Fibroblast of gingiva (primary cell): ENCODE measurements around the gene SNTG2.
"Not testable (repeated sequence)": the region's sequence is repeated elsewhere in the genome, so short reads cannot be mapped to it uniquely, and the experiment has no call there.

Experiments
- DNase-seq: peaks from one replicate; pipeline ENCODE4 v3.0.0-alpha.2; 2011; ENCODE audit warnings: low read depth

Gene SNTG2

DNA sequence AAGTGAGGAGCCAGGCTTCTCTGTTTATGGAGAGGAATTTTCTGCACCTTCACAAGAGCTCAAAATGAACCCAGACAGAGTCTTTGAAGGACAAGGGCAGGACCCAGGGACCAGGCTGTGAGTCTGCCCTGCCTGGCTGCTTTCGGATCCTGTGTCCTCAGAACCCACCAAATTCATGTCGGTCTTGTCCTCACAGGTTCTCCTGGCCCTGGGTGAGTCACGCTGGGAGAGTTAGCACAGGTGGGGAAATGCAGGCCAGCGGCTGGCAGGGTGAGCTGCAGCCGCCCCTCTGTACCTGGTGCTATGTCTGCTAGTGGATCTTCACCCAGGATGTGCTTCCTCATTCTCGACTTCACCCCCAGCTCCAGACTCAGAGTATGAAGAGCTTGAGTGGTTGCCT lies 426.8 kb downstream of the SNTG2 start:
- DNase-seq: no peak

DNA sequence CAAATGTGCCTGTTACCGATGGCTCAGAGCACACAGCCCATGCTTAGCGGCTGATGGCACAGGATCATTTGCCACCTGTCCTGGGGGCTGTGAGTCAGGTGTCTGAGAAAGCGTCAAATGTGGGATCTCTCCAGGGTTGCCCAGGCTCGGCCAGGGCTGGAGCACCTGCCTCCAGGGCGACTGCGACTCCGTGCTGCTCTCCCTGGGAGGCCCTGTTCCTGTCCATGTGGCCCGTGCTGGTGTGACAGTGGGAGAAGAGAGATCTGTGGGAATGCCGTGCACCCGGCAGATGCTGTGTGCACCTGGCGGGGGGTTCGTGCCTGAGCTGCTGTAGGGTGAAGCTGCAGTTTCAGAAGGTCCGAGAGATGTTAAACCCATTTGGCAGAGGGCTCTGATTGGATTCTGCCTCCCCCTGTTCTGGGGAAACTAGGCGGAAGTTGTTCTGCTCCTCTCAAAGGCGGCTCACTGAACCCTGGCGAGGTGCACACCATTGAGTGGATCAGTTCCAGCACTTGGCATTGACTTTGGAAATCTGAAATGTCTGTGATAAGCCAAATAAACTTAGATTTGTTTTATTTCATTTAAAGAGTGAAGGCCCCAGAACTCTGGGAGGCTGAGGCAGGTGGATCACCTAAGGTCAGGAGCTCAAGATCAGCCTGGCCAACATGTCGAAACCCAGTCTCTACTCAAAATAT lies 428.0 kb downstream of the SNTG2 start:
- no peak for DNase-seq

DNA sequence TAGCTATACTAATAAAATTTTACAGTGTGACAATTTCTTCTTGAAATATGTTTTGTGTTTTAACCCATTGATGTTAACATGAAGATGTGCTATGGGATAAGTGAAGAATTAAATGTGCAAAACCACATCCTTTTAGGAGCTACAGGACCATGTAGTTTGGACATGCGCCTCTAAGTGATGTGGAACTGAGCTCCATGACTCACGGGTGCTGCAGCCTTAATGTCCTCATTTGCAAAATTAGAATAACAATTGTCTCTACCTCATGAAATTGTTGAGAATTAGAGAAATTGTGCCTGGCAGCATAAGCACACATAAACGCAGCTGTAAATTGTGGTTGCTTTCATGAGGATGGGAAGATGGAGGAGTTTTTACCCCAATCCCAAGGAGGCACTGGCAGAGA lies 431.0 kb downstream of the SNTG2 start:
- DNase-seq: no peak

DNA sequence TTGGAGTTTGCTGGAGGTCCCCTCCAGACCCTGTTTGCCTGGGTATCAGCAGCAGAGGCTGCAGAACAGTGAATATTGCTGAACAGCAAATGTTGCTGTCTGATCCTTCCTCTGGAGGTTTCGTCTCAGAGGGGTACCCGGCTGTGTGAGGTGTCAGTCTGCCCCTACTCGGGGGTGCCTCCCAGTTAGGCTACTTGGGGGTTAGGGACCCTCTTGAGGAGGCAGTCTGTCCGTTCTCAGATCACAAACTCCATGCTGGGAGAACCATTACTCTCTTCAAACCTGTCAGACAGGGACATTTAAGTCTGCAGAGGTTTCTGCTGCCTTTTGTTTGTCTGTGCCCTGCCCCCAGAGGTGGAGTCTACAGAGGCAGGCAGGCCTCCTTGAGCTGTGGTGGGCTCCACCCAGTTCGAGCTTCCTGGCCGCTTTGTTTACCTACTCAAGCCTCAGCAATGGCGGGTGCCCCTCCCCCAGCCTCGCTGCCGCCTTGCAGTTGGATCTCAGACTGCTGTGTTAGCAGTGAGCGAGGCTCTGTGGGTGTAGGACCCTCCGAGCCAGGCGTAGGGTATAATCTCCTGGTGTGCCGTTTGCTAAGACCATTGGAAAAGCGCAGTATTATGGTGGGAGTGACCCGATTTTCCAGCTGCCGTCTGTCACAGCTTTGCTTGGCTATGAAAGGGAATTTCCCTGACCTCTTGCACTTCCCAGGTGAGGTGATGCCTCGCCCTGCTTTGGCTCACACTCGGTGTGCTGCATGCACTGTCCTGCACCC lies 437.5 kb downstream of the SNTG2 start:
- DNase-seq: not testable (repeated sequence)

DNA sequence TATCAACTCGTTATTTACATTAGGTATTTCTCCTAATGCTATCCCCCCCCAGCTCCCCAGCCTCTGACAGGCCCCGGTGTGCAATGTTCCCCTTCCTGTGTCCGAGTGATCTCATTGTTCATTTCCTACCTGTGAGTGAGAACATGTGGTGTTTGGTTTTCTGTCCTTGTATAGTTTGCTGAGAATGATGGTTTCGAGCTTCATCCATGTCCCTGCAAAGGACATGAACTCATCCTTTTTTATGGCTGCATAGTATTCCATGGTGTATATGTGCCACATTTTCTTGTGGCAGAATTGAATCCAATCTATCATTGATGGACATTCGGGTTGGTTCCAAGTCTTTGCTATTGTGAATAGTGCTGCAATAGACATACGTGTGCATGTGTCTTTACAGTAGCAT lies 439.5 kb downstream of the SNTG2 start:
- not testable (repeated sequence) for DNase-seq

DNA sequence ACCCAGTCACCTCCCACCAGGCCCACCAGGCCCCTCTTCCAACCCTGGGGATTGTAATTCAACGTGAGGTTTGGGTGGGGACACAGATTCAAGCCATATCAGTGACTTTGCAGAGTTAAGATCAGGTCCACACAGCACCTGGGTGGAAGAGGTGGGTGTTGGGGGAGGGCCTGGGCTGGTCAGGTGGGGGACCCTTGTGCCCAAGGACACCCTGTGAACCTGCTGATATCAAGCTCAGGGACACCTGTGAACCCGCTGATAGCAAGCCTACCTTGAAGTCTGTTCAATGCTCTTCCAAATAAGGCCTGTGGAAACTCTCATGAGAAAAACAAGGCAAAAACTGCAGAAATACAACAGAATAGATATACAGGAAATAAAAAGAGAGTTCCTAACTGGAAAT lies 442.7 kb downstream of the SNTG2 start:
- no peak for DNase-seq

DNA sequence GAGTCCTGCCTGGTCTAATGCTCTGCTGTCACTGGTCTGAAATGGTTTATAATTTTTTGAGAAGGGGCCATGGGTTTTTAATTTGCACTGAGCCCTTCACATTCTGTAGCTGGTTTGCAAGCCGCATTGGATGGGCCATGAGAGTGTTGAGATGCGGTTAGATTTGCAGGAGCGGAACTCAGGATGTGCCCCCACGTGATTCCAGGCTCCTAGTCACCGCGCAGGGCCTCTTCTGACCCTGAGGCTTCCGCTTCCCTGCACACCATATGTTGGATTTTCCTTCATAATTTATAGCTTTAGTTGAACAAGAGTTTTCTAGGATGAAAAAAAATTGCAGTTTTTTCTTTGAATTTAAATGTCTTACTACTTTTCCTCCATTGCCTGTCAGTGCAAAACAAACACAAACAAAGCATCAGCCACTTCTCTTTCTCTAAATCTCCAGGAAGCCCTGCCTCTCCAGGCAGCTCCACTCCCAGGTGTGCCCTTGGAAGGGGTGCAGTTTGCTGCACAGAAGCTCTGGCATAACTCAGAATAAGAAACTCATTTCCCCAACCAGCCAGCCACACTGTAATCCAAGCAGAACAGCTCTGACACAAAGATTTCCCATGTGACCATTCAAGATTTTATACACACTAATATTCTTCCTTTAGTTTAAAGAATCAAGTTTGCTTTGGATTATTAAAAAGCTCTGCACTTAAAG lies 444.2 kb downstream of the SNTG2 start:
- DNase-seq: no peak

DNA sequence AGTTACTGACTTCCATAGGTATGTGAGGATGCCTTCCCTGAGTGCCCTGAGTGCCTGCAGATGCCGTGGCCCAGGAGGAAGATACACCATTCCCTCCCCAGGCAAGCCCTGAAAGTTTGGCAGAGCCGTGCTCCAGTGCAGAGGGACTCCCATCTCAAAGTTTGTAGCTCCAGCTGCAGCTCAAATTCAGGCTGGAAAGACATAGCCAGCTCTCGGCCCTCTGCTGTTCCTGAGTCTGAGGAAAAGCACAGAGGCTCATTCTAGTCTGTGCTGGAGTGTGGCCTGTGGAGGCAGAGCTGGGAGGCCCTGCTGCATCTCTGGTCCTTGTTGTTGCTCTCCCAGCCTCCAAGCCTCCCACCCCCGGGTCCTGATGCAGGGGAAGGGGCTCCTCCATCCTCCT lies 446.7 kb downstream of the SNTG2 start:
- no peak for DNase-seq

DNA sequence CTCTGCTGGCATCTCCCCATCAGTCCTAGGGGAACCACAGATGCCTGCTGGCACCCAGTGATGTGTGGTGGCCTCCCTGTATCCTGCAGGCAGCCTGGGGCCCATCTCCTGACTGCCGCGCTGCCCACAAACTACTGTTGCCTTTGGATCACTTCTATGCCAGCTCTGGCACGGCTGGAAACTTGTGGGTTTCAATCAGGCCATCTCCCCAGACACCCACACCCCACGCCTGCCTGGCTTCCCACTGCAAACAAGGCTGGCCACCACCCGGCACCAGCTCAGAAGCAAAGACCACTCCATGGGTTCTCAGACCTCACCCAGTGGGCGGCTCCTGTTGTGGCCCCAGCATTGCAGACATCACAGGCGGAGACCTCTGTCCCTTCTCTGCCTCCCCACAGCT lies 447.5 kb downstream of the SNTG2 start:
- no peak for DNase-seq

DNA sequence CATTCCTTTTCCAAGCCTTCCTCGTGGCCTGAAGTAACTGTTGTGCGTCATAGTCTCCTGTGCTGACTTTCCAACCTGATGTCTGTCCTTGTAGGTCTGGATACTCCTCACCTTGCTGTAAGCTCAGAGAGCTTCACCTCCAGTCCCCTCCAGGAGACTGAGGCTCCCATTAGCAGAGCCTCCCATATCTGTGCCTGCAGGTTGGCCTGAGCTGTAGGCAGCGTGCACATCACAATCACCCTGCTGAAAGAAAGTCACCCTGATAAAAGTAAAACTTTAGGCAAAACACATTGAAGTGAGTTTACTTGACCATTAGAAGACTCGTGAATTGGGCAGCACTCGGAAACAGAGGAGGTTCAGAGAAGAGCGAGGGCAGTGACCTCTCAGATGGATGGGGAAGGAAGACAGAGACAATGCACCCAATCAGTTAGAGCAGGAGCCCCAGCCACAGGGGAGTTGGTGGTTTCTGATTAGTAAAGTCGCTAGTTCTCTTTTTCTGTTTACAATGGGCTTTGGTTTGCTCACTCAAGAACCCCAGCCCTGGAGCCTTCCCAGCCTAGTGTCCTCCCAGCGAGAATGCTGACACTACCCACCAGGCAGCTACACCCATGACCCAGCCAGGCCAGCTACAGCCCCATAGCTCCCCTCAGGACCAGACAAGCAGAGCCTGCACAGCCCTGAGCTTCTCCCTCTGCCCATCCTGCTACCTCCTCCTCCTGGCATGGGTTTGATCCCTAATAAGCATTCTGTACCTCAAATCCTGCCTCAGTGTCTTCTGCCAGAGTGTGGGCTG lies 450.5 kb downstream of the SNTG2 start:
- no peak for DNase-seq

DNA sequence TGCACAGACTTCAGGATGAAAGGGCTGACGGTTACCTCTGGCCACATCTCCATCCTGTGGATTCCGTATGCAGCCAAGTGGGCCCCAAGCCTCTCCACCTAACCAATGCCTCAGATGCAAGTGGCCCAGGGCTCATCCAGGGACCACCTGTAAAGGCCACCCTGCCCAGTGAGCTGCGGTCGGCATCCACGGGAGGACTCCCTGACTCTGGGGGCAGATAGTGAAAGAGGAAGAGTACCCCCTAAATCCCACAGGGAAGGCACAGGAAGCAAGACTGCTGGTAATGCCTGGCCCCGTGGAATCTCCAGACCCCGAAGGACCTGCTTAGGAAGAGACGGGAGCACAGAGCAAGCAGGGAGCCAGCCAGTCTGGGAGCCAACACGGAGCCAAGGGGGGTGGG lies 451.4 kb downstream of the SNTG2 start:
- DNase-seq: no peak

DNA sequence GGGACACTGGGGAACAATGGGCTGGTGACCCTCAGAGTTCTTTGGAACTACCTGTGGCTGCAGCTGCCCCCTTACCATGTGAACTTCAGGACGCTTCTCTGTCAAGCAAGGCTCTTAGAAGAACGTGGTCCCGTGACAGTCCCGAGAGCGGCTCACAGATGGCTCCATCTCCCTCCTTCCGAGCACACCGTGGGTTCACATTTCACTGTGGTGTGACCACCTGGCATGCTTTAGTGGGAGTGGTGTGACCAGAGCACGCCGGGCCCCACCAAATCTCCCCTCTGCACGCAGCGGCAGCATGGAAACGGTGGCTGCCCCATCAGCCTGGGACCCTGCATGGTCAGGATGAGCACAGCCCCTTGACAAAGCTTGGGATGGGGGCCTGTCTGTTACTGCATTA lies 452.9 kb downstream of the SNTG2 start:
- DNase-seq: no peak

DNA sequence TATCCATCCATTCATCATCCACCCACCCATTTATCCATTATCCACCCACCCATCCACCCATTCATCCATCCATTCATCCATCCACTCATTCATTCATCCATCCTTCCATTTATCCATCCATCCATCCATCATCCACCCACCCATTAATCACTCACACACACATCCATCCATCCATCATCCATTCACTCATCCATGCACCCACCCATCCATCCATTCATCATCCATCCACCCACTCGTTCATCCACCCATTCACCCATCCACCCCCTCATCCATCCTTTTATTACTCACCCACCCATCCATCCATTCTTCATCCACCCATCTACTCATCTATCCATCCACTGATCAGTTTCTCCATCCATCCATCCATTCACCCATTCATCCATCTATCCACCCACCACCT lies 454.5 kb downstream of the SNTG2 start:
- no peak for DNase-seq

DNA sequence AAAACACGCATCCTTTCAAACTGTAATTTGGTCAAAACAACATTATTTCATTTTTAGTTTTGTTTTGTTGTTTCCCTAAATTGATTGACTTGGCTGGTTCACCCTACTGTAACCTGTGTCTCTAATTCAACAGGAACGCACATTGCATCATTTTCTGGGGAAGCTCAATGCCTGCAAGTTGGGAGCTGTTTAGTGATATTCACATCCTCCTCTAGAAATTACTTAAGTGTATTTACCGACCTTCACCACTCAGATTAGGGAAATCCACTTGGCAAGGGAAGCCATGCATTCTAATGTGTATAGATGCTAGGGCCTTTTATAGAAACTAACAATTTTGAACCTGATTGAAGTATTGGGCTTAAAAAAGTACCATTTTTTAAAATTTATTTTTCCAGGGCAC lies 455.3 kb downstream of the SNTG2 start:
- no peak for DNase-seq

DNA sequence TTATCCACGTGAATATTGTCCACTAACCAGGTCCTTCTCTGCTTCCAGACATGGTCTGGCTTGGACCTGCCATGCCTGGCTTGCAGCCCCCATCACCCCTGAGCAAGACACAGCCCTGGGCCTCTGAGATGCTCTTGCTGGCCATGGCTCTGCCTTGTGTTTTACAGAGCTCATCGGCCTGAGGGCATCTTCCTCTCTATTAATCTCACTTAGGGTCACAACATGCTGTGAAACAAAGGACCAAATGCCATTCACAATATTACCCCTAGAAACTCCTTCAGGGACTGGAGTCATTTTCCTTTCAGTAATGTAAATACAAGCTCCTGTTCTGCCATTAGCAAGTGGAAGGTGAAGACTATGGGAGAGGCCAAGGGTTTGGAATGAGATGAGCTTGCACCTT lies 455.8 kb downstream of the SNTG2 start:
- DNase-seq: no peak

DNA sequence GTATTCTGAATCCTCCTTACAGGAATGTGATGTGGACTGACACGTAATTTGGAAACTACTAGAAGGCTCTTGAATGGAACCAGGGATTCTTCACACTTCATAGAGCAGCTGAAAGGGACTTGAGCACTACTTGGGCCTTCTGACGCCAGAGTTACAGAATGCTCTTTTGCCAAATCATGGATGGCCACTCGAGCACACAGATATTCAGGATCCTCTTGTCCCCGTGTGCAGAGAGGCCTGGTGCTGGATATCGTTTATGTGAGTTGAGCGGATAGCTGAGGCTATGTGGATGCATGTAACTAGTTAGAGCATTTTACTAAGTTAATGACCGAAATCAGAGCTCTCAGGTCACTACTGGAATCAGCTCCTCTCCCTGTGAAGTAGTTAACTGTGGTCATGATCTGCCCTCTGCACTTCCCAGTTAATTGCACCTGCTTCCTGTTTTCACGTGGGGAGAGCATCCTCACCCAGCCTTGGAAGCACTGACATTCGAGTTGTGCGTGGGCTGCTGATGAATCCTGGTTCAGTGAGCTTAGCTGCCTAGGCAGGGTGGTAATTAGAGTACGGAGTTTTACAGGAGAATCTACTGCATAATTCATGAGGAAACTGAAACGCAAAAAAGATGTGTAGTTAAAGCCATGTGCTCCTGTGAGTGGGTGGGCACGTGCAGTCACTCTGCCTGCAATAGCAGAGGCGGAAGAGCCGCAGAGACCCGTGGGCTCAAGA lies 457.5 kb downstream of the SNTG2 start:
- no peak for DNase-seq

DNA sequence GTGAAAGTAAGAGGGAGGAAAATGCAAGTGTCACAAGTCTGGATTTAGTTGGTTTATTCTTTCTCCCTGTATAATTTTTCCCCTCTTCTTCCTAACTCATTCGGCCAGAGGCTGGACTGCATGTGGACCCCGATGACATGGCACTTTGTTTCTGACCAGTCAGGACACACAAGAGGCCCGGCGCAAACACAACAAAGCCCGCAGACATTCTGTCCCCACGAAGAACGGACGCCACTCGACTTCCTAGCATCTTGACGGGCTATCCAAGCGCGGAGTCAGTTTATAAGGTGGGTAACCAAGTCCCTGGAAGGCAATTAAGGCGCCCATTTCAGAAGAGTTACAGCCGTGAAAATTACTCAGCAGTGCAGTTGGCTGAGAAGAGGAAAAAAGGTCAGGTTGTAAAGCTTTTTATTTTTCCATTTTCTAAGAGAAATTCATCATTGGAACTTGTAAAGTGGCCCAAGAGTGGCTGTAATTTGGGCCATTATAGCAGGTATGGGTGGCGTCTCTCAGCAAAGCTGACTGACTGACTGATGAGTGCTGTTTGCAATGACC lies 462.6 kb downstream of the SNTG2 start, which contains the start of gene TPO:
TPO (plus strand) TSS at position 308 of the 555 bp plus-strand sequence. CDS start 946 bp downstream, outside the sequence.
- DNase-seq: no peak

DNA sequence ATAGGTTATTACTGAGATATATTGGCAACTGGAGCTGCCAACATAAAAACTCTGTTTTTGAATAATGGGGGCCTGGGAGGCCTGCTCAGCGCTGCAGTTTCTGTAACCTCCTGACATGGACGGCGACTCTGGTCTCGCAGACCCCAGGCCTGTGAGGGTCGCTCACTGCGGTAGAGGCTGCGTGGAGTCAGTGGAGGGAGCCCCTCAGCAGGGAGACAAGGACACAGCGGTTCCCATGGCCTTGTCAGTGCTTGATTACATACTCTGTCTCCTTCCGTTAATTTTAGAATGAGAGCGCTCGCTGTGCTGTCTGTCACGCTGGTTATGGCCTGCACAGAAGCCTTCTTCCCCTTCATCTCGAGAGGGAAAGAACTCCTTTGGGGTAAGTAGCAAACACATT lies 463.5 kb downstream of the SNTG2 start:
- DNase-seq: no peak

DNA sequence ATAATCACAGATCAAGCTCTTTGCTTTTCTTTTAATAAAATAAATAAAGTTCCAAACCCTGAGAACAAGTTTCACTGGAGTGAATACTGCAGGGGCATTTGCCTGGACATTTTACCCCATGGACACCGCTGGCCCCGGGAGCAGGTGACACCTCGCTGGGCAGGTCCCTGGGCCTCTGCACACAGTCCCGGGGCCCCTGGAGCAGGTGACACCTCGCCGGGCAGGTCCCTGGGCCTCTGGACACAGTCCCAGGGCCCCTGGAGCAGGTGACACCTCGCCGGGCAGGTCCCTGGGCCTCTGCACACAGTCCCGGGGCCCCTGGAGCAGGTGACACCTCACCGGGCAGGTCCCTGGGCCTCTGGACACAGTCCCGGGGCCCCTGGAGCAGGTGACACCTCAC lies 464.3 kb downstream of the SNTG2 start:
- not testable (repeated sequence) for DNase-seq

DNA sequence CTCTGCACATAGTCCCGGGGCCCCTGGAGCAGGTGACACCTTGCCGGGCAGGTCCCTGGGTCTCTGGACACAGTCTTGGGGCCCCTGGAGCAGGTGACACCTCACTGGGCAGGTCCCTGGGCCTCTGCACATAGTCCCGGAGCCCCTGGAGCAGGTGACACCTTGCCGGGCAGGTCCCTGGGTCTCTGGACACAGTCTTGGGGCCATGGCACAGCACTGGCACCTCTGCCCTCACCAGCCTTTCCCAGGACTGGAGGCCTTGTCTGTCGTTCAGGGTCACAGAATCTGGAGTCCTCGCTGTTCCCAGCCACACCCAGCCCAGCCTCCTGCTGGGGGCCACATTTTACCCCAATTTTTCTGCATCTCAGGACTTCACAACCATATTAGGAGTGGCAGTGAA lies 464.9 kb downstream of the SNTG2 start:
- DNase-seq: no peak
